ENCODE results near the gene JAKMIP1.

Gene JAKMIP1

DNA sequence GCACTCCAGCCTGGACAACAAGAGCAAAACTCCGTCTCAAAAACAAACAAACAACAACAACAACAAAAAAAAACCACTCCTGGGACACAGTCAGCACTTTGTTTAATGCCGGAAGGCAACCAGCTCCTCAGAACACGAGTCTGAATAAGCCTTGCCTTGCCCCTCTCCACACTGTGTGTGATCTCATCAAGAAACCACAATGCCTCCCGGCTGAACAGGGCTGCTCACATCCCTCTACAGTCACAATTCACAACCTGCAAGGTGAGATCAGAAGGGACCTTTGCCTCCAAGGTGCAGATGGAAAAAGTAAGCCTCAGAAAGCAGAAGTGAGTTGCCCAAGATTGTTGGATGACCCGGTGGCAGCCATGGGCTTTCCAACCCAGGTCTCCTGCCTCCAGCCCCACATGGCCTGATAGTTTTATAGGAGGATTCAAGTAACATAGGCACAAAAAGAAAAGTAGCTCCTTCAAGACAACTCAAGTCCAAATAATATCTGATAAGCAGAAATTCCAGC, 80.8 kb downstream of the JAKMIP1 start:
- no peak for DNase-seq (ENCODE audit: low spot score)

DNA sequence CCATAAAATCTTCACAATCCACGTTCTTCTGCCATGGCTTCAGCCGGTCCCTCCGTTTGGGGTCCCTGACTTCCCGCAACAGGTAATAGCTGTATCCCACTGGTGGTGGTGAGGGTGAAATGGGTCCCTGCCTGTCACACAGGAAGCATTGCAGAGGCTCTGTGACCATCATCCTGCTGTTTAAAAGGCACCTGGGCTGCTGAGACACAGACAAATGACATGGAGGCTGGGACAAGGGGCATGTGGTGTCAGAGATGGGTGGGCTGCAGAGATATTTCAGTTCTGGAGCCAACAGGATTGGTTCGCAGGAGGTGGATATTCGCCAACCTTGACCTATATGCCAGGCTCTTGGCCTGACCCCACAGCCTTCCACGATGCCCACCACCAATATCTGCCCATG, 82.1 kb downstream of the JAKMIP1 start:
- DNase-seq (ENCODE audit: low spot score): no peak

DNA sequence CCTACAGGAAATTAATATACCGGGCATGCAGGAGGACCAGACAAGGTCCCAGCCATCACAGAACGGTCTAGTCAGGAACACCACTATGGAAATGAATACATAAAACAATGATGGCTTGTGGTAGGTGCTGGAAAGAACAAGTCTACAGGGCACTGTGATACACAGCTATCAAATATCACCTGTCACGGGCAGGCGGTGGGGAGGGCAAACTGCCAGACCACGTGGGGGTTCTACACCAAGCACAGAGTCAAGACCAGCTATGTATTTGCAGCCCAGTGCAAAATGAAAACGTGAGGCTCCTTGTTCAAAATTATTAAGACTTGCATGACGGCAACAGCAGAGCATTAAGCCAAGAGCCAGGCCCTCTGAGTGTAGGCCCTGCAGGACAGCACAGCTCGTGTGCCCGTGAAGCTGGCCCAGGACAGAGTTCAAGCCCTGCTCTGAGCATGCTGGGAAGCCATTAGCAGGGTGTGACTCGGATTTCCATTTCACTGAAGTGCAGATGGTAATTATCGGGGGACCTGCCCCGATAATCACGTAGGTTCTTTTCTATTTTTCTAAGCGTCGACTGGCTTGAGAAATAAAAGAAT, 83.6 kb downstream of the JAKMIP1 start:
- DNase-seq (ENCODE audit: low spot score): no peak

DNA sequence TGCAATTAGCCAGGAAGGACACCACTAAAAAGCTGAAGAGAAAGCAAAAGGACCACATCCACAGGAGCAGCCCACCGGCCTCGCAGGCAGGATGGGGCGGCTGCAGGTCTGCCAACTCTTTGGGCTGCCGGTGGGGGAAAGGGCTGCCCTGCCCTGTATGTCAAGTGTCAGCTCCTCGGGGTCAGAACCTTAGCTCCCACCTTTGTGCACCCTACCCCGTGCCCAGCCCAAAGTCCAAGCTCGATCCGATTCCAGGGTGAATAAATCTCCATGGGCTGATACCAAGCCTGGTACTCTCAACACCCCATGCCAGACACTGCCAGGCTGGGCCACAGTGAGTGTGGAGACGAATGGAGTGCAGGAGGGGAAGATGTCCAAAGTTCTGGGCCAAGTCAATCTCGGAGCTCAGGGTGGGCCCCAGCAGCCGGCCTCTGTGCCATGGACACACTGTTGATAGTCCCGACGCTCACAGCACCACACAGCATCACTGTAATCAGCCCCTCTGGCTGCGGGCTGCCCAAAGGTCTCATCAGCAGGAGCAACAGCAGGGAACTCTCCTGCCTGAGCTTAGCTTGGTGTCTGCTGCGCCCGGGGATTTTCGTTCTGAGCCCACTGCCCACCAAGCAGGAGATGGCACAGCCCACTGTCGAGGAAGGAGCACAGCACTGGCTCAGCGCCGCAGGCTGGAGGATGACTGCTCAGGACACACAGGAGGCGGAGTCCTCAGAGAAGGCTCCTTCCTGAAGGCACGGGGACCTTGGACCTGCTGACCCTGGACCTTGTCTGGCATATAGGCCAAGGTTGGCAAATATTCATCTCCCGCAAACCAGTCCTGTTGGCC, 84.4 kb downstream of the JAKMIP1 start:
- DNase-seq (ENCODE audit: low spot score): no peak

DNA sequence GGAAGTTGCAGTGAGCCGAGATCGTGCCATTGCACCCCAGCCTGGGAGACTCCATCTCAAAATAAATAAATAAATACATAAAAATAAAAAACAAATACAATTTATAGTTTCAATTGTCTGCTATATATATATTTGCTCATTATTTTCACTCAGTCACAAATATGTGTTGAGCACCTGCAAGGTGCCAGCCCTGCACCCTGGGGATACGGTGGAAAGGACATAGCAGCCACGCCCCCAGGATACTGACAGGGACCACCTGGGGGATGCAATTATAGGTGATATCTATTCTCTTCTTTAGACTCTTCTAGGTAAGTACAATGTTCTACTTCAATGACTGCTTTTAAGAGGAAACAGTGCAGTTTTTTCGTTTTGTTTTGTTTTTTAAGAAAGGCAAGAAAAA, 85.0 kb downstream of the JAKMIP1 start:
- no peak for DNase-seq (ENCODE audit: low spot score)

DNA sequence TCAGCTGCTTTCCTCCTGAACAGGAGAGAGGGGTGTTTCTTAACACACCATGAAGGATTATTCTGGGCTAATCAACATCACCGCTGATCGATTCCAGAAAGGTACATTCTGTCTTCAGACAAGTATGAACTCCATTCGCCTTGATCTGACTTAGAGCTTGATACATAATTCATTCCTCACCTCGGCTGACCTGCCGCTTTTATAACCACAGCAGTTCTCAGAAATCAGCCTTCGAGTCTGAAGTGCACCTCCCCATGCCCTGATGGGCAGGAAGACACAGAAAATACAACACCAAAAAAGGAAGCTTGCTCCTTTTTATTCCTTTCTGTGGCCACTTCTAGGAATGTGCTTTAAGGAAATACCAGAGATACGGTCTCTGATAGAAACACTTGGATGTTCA, 85.7 kb downstream of the JAKMIP1 start:
- no peak for DNase-seq (ENCODE audit: low spot score)

DNA sequence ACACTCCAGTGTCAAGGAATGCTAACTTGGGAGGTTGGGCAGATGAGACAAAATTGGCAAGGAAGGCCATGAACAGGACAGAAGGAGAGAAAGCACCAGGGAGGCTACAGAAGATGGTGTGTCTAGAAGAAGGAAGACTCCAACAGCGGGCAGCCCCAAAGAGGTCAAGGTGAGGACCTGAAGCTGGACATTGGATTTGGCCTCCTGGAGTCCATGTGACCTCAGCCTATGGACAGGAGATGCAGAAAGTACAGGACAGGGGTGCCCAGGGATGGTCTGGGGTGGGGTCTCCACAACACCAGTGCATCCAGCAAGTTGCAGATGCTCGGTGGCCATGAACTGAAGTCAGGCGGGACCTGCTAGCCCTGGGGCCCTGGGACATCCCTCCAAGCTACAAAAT, 86.2 kb downstream of the JAKMIP1 start:
- DNase-seq (ENCODE audit: low spot score): no peak

DNA sequence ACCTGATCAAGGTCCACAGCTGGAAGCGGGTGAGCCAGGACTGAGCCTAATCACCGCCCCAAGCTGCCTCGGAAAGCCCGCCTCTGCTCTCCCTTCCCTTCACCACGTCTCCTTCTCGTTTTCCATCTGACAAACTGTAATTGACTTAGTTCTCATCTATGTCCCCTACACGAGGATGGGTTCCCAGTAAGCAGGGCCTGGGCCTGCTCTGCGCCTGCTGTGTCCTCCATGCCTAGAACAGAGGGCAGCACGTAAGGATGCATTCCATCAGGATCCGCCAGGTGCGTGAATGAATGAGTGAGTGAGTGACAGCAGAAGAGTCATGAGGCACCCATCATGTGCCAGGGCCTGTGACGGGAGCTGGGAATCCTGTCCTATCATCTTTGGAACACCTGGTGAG, 86.7 kb downstream of the JAKMIP1 start:
- no peak for DNase-seq (ENCODE audit: low spot score)

DNA sequence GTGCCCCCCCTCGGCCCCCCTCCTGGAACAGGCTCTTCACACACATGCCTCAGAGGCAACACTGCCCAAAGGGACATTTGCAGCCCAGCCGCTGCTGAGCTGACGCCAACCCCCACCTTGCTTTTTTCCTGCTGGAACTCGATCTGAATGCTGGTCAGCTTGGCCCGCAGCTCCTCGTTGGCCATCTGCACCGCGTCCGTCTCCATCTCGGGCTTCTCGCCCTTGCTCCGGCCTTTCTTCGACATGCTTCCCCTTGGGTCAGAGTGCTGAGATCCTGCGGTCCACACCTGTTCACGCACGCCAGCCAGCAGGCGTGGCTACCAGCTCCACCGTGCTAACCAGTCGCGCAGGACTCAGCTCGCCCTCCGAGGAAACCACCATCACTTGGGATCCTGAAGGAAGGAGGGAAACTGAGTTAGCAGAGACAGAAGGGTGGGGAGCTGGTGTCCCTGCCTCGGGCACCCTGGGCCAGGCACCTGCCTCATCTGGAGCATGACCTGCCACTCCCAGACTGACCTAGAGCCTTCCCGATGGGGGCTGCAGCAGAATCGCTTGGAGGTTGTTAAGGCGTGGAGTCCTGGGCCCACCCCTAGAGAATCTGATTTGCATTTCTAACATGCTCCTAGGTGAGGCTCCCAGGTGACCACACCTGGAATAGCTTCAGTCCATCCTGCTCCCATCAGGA, 87.6 kb downstream of the JAKMIP1 start:
- no peak for DNase-seq (ENCODE audit: low spot score)

DNA sequence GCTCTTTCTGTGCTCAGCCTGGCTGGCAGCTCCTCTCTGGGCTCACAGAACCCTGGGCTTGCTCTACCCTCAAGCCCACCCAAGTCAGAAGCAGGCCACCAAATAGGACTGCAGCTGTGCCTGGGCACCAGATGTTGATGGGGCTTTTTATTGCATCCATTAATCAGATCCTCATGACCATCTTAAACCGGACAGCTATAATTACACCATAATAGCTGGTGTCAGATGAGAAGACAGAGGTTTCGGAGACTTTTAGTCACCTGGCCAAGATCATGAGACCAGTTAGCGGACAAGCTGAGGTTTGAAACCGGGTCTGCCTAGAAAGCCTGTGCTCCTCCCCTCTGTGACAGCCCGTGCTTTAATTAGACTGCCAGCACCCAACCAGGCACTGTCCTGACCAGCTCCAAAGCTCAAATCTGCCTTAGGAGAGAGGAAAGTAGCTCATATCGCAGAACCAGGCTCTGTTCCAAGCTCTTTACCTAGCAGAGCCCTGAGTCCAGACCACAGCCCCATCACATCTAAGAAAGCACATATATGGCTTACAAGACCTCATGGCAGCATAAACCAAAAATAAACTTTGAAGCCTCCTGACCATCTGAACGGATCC, 88.9 kb downstream of the JAKMIP1 start:
- DNase-seq (ENCODE audit: low spot score): no peak

DNA sequence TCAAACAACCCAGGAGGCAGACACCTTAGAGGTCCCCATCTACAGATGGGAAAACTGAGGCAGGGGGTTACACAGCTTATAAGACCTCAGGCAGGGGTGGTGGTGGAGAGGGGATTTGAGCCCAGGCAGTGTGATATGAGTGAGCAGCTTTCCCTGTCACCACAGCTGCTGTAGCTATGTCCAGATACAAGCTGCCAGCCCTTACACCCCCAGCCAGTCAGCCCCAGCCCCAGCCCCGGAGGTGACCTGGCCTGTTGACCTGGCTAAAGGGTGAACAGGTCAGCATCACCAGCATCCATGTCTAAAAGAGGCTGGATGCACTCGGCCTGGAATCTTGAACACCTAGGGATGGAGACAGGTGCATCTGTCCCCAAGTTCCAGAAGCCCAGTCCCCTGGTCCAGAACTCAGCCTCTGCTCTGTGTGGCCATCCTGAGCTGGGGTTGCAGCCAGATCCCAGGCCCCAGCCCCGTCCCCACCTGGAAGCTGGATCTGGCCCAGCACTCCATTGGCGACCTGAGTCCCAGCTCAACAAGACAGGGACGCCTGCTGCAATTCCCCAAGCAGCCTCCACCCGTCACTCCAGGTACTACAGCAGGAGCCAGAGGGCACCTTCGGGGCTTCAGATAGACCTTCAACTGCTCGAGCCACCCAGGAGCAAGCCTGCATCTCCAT, 89.5 kb downstream of the JAKMIP1 start:
- DNase-seq (ENCODE audit: low spot score): no peak

DNA sequence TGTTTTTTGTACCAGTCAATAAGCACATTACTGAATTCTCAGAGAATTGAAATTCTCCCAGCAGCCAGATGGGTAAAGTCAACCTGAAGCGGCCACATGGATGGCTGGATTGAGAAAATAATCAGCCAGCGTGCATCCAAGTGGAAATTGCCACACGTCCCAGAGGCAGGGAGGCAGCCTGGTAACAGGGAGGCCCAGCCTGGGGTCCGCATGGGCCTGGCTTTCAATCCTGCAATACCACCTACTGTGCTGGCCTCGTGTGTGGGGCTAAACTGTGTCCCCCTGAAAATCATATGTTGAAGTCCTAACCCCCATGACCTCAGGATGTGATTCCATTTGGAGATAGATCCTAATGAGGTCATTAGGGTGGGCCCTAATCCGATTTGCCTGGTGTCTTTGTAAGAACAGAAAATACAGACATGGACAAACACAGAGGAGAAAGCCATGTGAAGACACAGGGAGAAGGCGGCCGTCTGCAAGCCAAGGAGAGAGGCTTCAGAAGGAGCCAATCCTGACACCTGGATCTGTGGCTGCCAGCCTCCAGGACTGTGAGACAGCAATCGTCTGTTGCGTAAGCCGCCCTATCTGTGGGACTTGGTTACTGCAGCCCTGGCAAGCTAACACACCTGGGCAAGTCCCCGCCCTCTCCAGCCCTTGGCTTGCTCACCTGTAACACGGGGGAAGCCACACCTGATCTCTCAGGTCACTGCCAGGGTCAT, 90.3 kb downstream of the JAKMIP1 start:
- peak; percentile 44 for DNase-seq (ENCODE audit: low spot score)

DNA sequence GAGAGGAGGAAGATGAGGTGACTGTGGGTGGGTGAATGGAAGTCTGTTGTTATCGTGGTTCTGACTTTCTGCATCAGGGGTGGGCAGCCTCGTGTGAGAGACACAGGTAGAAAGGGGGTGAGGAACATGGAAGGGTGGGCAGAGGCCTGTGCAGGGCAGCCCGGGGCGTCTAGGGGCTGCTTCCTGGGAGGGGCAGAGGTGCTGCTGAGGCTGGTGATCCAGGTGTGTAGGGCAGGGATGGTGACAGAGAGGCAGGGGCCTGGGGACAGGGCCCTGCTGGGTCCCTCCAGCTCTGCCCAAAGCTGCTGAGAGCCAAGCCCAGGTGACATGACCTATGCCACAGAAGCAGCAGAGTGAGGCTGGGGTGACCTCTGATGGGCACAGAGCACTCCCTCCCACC, 92.5 kb downstream of the JAKMIP1 start:
- no peak for DNase-seq (ENCODE audit: low spot score)

DNA sequence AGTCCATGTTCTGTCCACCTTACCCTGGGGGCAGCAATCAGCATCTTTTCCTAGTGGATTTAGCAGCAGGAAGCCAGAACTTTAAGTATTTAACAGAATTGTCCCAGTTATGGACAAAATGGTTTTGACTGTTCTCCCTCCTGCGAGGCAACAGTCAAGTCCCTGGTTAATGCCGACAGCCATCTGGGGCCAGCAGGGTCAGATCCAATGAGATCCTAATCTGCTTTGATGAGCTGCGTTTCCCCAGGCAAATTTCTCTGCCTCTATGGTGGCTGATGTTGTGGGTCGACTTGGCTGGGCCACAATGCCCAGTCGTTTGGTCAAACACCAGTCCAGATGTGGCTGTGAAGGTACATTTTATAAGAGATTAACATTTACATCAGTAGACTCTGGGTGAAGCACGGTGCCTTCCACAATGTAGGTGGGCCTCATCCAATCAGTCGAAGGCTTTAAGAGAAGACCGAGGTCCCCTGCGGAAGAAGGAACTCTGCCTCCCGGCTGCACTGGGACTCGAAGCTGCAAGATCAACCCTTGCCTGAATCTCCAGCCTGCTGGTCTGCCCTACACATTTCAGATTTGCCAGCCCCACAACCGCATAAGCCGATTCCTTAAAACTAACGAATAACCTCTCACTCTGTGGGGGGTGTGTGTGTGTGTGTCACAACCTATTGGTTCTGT, 93.1 kb downstream of the JAKMIP1 start:
- no peak for DNase-seq (ENCODE audit: low spot score)

DNA sequence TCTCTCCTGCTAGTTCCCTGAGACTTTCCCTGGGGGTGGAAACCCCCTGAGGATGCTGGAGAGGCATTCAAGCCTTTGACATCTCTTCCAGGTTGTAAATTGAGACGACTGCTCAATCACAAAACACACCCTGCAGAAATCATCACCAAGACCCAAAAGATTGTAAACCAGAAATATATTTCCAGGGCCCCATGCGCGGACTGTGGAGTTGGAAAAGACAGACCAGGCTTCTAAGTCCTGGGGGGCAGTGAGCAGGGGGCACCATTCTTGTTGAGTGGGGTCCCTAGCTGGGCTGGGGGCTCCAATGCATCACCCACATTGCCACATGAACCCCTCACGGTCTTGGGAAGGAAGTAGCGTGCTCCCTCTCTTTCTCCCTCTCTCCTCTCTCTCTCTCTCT, 94.2 kb downstream of the JAKMIP1 start:
- DNase-seq (ENCODE audit: low spot score): no peak

DNA sequence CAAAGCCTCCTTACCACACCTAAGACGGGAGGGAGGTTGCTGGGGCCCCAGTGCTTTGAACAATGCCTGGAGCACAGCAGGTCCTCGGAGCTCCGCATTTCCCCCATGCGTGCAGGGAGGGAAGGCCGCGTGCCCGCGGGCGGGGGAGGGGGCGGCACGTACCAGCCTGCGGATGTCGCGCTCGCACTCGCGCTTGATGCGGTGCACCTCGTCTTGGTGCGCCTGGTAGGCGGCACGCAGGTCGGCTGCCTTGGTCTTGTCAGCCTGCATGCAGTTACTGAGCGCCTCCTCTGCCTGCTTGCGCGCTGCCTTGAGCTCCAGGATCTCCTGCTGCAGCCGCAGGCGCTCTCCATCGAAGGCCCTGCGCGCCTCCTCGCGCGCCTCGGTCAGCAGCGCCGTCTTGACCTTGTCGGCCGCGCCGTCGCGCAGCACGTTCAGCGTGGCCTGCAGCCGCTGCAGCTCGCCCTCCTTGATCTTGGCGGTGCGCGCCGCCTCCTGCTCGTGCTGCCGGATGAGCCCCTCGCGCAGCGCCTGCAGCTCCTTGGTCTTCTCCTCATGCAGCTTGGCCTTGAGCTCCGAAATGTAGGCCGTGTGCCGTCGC, 94.9 kb downstream of the JAKMIP1 start:
- no peak for DNase-seq (ENCODE audit: low spot score)

DNA sequence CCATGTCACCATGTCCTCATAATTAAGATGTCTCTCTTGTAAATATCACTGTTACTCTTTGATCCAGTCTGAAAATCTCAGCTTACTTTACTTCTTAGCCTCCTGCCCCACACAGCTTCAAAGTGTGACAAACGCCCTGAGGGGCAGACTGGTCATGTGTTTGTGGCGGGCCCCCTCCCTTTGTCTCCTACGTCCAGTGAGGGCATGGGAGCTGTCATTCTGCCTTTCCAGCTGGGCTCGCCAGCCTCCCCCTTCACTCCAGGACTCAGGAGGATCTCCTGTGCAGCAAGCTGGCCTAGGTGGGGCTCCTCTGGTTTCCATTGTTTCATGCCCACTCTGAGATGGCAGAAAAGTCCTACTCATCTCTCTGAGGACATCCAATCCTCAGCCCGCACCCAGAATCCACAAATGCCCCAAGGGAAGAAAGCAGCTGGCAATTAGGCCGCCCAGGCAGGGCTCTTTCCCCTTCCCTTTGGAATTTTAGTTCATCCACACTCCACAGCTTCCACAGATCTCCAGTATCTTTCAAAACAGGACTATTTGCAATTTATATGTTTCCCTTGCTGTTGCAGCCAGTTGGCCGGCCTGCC, 95.7 kb downstream of the JAKMIP1 start:
- no peak for DNase-seq (ENCODE audit: low spot score)

DNA sequence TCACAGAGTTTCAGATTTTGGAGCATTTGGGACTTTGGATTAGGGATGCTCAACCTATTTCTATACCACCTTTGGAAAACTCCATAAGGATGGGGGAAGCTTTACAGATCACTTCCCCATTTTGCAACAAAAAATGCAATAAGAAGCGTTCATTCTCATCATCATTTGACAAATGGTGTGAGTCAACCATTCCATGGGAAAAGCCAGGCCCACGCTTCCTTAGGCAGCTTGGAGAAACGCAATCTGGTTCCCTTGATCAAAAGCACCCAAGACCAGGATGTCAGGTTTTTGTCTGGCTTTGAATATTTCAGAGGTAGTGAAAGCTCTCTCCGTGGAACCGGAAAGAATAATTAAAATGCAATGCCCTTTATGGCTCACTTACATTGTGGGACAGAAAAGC, 102.8 kb downstream of the JAKMIP1 start:
- no peak for DNase-seq (ENCODE audit: low spot score)

DNA sequence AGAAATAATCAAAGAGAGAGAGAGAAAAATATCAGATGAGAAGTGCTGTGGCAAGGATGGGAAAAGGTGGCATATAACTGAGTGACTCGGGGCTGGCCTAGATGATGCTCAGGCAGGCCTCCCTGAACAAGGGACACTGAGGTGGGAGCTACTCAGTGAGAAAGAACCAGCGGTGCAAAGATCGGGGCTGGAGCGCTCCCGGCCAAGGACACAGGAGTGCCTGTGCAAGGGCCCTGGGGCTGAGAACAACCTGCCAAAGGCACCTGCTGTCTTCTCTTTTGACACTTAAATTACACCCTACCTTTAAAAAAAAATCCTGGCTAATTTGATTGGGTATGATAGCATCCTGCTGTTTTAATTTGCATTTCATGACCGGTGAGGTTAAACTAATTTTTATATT, 104.5 kb downstream of the JAKMIP1 start:
- DNase-seq (ENCODE audit: low spot score): no peak
